Activated CD8-positive, alpha-beta memory T cell treated with anti-CD3 and anti-CD28 coated beads, Interleukin-2, amount 50 U/mL, for 1 hour (primary cell): ENCODE results near the gene ACE.

ENCODE experiments used
- DNase-seq: peaks from one replicate; pipeline ENCODE4 v3.0.0-alpha.2; 2020; ENCODE audit errors: extremely low read depth

The ACE gene

GRCh38 chr17:63474586-63475460 is 2.0 kb upstream of the ACE start:
- no peak for DNase-seq

GRCh38 chr17:63475491-63476412 is 1.1 kb upstream of the ACE start:
- DNase-seq: no peak

- no peak for DNase-seq
These were observed 405 bp upstream of the ACE start for GRCh38 chr17:63476459-63476853.

- DNase-seq: no peak
These were observed 899 bp downstream of the ACE start for GRCh38 chr17:63477480-63478440.

- DNase-seq: peak; percentile 34
These were observed 2.1 kb downstream of the ACE start for GRCh38 chr17:63478814-63479494.

- DNase-seq: no peak
These were observed 2.8 kb downstream of the ACE start for GRCh38 chr17:63479495-63480184.

GRCh38 chr17:63480192-63480784 is 3.4 kb downstream of the ACE start:
- no peak for DNase-seq

- DNase-seq: no peak
These were observed 4.1 kb downstream of the ACE start for GRCh38 chr17:63480826-63481487.

- DNase-seq: no peak
These were observed 4.6 kb downstream of the ACE start for GRCh38 chr17:63481488-63481870.

GRCh38 chr17:63482509-63482908 is 5.6 kb downstream of the ACE start:
- DNase-seq: no peak

GRCh38 chr17:63483038-63483437 is 6.2 kb downstream of the ACE start:
- DNase-seq: no peak

- DNase-seq: no peak
These were observed 7.1 kb downstream of the ACE start for GRCh38 chr17:63483655-63484575.

- DNase-seq: no peak
These were observed 9.6 kb downstream of the ACE start for GRCh38 chr17:63486317-63487013.

GRCh38 chr17:63487014-63487339 is 10.1 kb downstream of the ACE start:
- DNase-seq: no peak

GRCh38 chr17:63488851-63489250 is 12.0 kb downstream of the ACE start:
- DNase-seq: no peak

- DNase-seq: no peak
These were observed 12.4 kb downstream of the ACE start for GRCh38 chr17:63489291-63489690.

GRCh38 chr17:63490329-63490728 is 13.5 kb downstream of the ACE start:
- DNase-seq: no peak

- no peak for DNase-seq
These were observed 14.1 kb downstream of the ACE start for GRCh38 chr17:63490858-63491400.
